Fibroblast of upper back skin (primary cell): ENCODE measurements around the gene ADGRL3.
"Not testable (repeated sequence)": the region's sequence is repeated elsewhere in the genome, so short reads cannot be mapped to it uniquely, and the experiment has no call there.

Experiments
- DNase-seq: peaks from one replicate; pipeline ENCODE4 v3.0.0-alpha.2; 2013

The ADGRL3 gene

DNA sequence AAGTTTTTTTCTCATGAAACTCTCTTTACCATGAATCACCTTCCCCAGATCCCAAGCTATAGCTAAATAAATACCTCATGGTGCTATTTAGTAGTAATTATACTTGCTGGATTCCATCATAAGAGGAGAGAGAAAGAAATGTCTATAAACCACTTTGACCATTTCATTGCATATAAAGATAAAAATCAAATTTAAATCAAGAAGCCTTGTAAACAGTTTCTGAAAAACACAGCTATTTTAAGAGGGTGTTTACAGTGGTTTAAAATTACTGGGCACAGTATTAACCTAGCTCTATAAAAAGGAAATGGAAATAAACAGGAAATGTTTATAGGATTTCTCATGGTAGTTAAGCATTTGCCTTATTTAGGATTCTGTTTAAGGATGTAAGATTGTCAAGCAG, 637.9 kb downstream of the ADGRL3 start:
- no peak for DNase-seq

DNA sequence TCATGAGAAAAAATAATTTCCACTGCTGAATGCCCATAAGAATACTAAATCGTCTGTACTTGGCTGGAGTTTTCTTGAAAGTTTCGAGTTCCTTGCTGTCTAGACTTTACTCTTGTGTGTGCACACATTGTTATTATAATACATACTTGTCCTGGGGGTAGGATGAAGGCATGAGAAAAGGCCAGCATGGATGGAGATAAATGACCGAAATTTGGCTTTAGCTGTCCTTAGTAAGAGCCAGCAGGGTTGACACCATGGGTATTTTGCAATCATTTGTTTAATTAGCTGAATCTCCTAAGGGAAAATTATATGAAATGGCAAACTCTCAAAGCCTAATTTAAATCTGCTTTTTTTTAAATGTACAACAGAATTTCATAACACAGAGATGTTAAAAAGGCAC, 641.6 kb downstream of the ADGRL3 start:
- DNase-seq = no peak

DNA sequence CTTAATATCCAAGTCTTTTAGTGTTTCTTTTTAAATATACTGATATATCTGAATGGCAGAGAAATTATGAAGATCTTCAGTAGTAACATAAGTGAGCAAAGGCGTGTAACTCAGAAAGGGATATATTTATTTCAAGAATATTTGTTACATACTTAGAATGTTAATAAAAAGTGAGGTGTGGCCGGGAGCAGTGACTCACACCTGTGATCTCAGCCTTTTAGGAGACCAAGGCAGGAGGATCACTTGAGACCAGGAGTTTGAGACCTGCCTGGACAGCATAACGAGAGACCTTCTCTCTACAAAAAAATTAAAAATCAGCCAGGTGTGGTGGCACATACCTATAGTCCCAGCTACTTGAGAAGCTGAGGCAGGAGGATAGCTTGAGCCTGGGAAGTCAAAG, 651.0 kb downstream of the ADGRL3 start:
- DNase-seq = no peak

DNA sequence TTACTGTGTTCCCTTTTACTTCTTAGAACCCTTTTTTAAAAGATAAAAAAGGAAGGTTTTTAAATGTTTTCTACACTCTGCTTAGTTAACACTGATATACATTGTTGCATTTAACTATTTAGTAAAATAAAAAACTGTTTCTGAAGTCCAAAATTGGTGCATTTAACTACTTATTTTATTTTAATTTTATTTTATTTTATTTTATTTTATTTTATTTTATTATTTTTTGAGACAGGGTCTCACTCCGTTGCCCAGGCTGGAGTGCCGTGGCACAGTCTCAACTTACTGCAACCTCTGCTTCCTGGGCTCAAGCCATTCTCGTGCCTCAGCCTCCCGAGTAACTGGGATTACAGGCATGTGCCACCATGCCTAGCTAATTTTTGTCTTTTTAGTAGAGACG, 652.0 kb downstream of the ADGRL3 start:
- not testable (repeated sequence) for DNase-seq

- no peak for DNase-seq
Observed at GRCh38 chr4:61853041-61853440, 652.9 kb downstream of the ADGRL3 start.

GRCh38 chr4:61860376-61860775, 660.2 kb downstream of the ADGRL3 start:
- DNase-seq = no peak

DNA sequence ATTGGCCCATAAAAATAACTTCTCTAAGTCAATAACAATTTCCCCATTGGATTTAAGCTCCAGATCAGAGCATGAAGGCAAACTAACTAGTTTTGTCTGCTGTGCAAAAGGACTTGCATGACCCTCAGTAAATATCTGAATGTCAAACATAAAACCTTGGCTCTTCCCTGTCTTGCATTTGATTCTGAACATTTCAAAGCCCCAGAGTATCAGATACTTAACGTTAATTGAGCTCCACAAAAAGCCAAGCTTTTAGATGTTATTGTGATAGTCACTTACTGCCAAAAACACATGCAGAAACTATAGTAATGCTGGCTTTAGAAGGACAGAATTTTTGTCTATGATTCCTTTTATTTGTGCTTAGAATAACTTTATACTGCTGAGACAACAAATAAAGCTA, 664.2 kb downstream of the ADGRL3 start:
- DNase-seq = no peak

DNA sequence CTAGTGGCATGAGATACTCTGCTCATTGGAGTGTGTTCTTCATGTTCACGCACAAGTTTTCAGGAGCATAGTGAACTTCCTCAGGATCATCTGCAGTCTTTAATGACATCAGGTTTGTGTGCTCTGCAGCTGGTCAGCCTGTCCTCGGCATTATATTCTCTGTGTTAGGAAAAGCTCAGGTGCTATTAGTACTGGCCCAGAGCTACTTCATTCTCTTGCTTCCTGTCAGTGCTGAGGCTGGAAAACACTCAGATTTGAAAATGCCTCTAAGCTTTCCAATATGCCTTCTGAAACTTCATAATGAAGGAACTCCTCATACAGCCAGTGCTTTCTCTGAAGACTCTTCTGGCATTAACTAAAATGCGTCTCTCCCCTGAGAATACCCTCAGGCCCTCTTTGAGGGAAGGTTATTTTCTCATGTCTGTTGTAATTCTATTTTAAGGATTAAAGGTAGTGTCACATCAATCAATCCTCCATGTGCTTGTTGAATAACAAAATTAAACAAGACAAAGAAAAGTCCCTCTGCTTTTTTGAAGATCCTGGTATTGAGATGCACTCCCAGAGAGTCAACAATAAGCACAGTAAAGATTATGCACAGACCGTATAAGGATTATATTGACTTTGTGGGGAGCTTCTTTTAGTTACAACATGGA, 666.4 kb downstream of the ADGRL3 start:
- DNase-seq = no peak

- no peak for DNase-seq
Observed at GRCh38 chr4:61872983-61873382, 672.9 kb downstream of the ADGRL3 start.

DNA sequence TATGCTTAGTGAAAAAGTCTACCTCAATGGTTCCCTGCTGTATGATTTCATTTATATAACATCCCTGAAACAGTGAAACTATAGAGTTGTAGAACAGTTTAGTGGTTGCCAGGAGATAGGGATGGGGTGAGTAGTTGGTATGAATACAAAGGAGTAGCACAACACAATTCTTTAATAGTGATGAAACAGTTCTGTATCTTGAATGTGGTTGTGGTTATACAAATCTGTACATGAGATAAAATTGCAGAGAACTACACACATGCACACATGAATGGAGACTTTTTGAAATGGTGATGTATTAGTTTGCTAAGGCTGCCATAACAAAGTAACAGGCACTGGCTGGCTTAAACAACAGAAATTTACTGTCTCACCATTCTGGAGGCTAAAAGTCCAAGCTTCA, 677.1 kb downstream of the ADGRL3 start:
- no peak for DNase-seq

GRCh38 chr4:61877893-61878292, 677.8 kb downstream of the ADGRL3 start:
- no peak for DNase-seq

GRCh38 chr4:61882381-61882780, 682.3 kb downstream of the ADGRL3 start:
- no peak for DNase-seq

- DNase-seq = no peak
Observed at GRCh38 chr4:61886131-61886530, 686.0 kb downstream of the ADGRL3 start.

DNA sequence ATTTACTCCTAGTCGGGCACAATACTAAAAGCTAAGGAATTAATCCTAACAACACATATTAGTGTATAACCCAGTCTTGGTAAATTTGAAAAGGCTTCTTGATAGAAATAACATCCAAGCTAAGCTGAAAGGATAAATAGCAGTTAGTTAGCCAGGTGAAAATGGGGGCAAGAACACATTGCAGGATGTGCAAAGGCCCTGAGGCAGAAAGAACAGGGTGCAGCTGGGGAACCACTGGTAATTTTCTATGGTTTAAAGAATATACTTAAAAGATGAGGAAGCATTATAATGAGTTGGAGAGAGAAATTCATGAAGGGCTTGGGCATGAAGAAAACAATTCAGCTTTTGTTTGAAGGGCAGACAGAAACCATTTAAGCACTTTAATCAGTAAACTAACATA, 689.0 kb downstream of the ADGRL3 start:
- no peak for DNase-seq

- DNase-seq = no peak
Observed at GRCh38 chr4:61890321-61890720, 690.2 kb downstream of the ADGRL3 start.

DNA sequence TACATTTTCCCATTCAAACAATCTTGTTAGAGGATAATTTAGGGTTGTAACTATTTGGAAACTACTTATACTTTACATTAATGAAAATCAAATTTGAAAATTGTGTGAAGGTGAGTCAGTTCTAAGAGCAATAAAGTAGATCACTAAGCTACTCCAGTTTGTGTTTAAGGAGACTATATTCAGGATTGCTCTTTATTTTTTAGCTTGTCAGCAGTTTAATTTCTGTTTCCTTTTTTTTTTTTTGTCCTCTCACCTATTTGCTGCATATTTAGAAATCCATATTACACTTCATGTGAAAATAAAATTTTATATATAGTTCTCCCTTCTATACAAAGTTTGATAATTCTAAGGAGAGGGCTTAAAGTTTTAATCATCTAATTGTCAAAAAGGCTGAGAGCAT, 691.8 kb downstream of the ADGRL3 start:
- no peak for DNase-seq

GRCh38 chr4:61896634-61897033, 696.5 kb downstream of the ADGRL3 start:
- no peak for DNase-seq

GRCh38 chr4:61909031-61909430, 708.9 kb downstream of the ADGRL3 start:
- DNase-seq = no peak

GRCh38 chr4:61911313-61911756, 711.2 kb downstream of the ADGRL3 start:
- DNase-seq = no peak

DNA sequence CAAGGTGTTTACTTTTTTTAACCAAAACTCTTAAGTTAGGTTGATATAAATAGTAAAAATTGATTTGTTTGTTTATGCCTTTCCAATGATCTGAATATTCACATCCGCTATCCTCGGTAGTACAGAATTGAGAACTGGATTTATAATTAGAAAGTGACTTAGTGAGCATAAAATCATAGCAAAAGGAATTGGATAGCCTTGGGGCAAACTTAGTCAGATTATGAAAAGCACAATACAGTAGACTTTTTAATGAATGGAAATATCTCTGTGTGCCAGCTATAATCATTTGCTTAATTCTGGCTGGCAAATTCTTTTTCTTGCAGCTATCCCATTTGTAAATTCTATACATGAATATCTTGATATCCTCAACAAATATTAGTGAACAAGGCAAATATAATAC, 713.5 kb downstream of the ADGRL3 start:
- no peak for DNase-seq

GRCh38 chr4:61915501-61915900, 715.4 kb downstream of the ADGRL3 start:
- no peak for DNase-seq

- no peak for DNase-seq
Observed at GRCh38 chr4:61918507-61918906, 718.4 kb downstream of the ADGRL3 start.

GRCh38 chr4:61918987-61919386, 718.9 kb downstream of the ADGRL3 start:
- DNase-seq = no peak

- DNase-seq = no peak
Observed at GRCh38 chr4:61919561-61919960, 719.4 kb downstream of the ADGRL3 start.

DNA sequence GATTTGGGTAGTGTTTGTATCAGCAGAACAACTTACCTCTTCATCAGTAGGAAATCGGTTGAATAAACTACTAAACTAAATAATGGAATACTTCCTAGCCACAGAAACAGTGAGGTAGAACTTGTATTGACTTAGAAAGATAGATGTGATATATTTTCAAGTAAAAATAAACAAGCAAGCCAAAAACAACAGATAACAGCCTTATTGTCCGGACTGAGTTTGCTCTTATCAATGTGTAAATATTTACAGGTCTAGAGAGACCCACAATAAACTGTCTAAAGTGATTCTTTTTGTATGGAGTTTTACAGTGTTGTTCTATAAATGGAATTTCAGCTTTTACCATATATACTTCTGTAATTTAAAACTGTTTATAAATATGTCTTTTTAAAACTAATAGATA, 721.8 kb downstream of the ADGRL3 start:
- no peak for DNase-seq

DNA sequence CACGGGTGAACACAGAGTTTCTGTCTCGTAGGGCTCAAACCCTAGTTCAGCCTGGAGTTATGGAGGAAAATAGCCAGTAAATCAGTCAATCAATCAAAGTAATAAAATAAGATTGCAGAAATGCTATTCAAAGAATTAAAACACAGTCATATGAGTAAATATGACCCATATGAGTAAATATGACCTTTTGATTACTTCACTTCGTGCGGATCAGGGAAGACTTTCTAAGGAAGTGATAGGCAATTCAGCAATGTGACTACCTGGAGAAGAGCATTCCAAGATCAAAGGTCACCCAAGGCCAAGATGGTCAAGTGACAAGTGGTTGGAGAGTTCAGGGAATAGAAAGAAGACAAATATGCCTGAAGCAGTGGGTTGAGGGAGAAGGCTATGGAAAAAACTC, 722.6 kb downstream of the ADGRL3 start:
- no peak for DNase-seq
